H9 (cell line): Measurements from ENCODE around the gene MTO1. TPM values are rescaled to one million over a fixed set of nuclear protein-coding genes. Genes with fewer than 3 reads are reported as not detected.

Experiments
- DNase-seq: peaks from one replicate; pipeline ENCODE4 v3.0.0-alpha.2; 2017
- H2AFZ ChIP-seq: one replicate; pipeline ENCODE4 v1.6.1; 2013; ENCODE audit warnings: mild to moderate bottlenecking, low read length, control low read depth, moderate library complexity
- H2AK5ac ChIP-seq: 2 replicates; pipeline ENCODE4 v1.6.1; 2013; ENCODE audit warnings: low read length, control low read depth, mixed read lengths; ENCODE audit not compliant: insufficient read length
- H2BK120ac ChIP-seq: one replicate; pipeline ENCODE4 v1.6.1; 2013; ENCODE audit warnings: low read depth, mild to moderate bottlenecking, low read length, control low read depth, inconsistent platforms; ENCODE audit not compliant: poor library complexity, severe bottlenecking
- H2BK12ac ChIP-seq: 2 replicates; pipeline ENCODE4 v1.6.1; 2013; ENCODE audit warnings: low read length, control low read depth, mixed read lengths, low read depth; ENCODE audit not compliant: insufficient read length
- H2BK15ac ChIP-seq: 2 replicates; pipeline ENCODE4 v1.6.1; 2013; ENCODE audit warnings: low read depth, low read length, control low read depth
- H2BK20ac ChIP-seq: one replicate; pipeline ENCODE4 v1.6.1; 2013; ENCODE audit warnings: low read depth, mild to moderate bottlenecking, low read length, control low read depth, inconsistent platforms; ENCODE audit not compliant: poor library complexity, severe bottlenecking
- H2BK5ac ChIP-seq: 2 replicates; pipeline ENCODE4 v1.6.1; 2013; ENCODE audit warnings: low read length, control low read depth, mixed read lengths; ENCODE audit not compliant: insufficient read length
- H3K14ac ChIP-seq: 2 replicates; pipeline ENCODE4 v1.6.1; 2013; ENCODE audit warnings: low read length, control low read depth; ENCODE audit not compliant: insufficient read depth
- H3K18ac ChIP-seq: 2 replicates; pipeline ENCODE4 v1.6.1; 2013; ENCODE audit warnings: low read depth, mild to moderate bottlenecking, mixed read lengths, low read length, control low read depth; ENCODE audit not compliant: insufficient read length
- H3K23ac ChIP-seq: 2 replicates; pipeline ENCODE4 v1.6.1; 2013; ENCODE audit warnings: low read length, control low read depth, mixed read lengths, low read depth; ENCODE audit not compliant: insufficient read length
- H3K23me2 ChIP-seq: 2 replicates; pipeline ENCODE4 v1.6.1; 2013; ENCODE audit warnings: low read depth, mild to moderate bottlenecking, mixed read lengths, low read length, control low read depth; ENCODE audit not compliant: insufficient read length, poor library complexity, severe bottlenecking
- H3K27ac ChIP-seq: 2 replicates; pipeline ENCODE4 v1.5.1; 2013; ENCODE audit warnings: low read length, control low read depth, mixed read lengths, low read depth; ENCODE audit not compliant: insufficient read length
- H3K27me3 ChIP-seq: 2 replicates; pipeline ENCODE4 v1.6.1; 2013; ENCODE audit warnings: low read length, control low read depth, inconsistent platforms; ENCODE audit not compliant: insufficient read depth
- H3K4ac ChIP-seq: 2 replicates; pipeline ENCODE4 v1.6.1; 2013; ENCODE audit warnings: low read depth, mild to moderate bottlenecking, control low read depth, inconsistent platforms, low read length, moderate library complexity
- H3K4me1 ChIP-seq: 2 replicates; pipeline ENCODE4 v1.6.1; 2013; ENCODE audit warnings: low read length, control low read depth, inconsistent platforms; ENCODE audit not compliant: insufficient read depth
- H3K4me2 ChIP-seq: 2 replicates; pipeline ENCODE4 v1.6.1; 2013; ENCODE audit warnings: low read length, control low read depth, mixed read lengths; ENCODE audit not compliant: insufficient read length, insufficient read depth
- H3K56ac ChIP-seq: 2 replicates; pipeline ENCODE4 v1.6.1; 2013; ENCODE audit warnings: low read depth, mild to moderate bottlenecking, mixed read lengths, low read length, control low read depth; ENCODE audit not compliant: insufficient read length
- H3K79me1 ChIP-seq: 2 replicates; pipeline ENCODE4 v1.6.1; 2013; ENCODE audit warnings: low read depth, mild to moderate bottlenecking, moderate library complexity, low read length, control low read depth, inconsistent platforms; ENCODE audit not compliant: insufficient read depth, poor library complexity, severe bottlenecking
- H3K79me2 ChIP-seq: 2 replicates; pipeline ENCODE4 v1.6.1; 2013; ENCODE audit warnings: low read length, control low read depth, inconsistent platforms; ENCODE audit not compliant: insufficient read depth
- H3K9ac ChIP-seq: 2 replicates; pipeline ENCODE4 v1.6.1; 2013; ENCODE audit warnings: low read length, control low read depth, mixed read lengths; ENCODE audit not compliant: insufficient read length; ENCODE audit errors: extremely low read depth
- H3K9me3 ChIP-seq: one replicate; pipeline ENCODE4 v1.6.1; 2013; ENCODE audit warnings: low read depth, low read length, inconsistent platforms; ENCODE audit not compliant: control insufficient read depth
- H3T11ph ChIP-seq: one replicate; pipeline ENCODE4 v1.6.1; 2013; ENCODE audit warnings: mild to moderate bottlenecking, low read length, control low read depth, inconsistent platforms
- H4K20me1 ChIP-seq: one replicate; pipeline ENCODE4 v1.6.1; 2013; ENCODE audit not compliant: control insufficient read depth, insufficient read length, insufficient read depth
- H4K5ac ChIP-seq: 2 replicates; pipeline ENCODE4 v1.6.1; 2013; ENCODE audit warnings: low read depth, mild to moderate bottlenecking, mixed read lengths, low read length, control low read depth; ENCODE audit not compliant: insufficient read length
- H4K8ac ChIP-seq: replicated peaks from 2 replicates; pipeline ENCODE4 v1.6.1; 2013; ENCODE audit warnings: low read length, control low read depth, mixed read lengths, low read depth; ENCODE audit not compliant: insufficient read length
- H4K91ac ChIP-seq: 2 replicates; pipeline ENCODE4 v1.6.1; 2013; ENCODE audit warnings: low read depth, mild to moderate bottlenecking, moderate library complexity, mixed read lengths, low read length, control low read depth; ENCODE audit not compliant: insufficient read length
- H3K27ac Mint-ChIP-seq, 3 experiments: 2 replicates in 2 of 3; 3 replicates in 1 of 3; pipeline ENCODE4 v1.8.0; 2020 to 2021; ENCODE audit warnings: mixed read lengths in 3 of 3, mild to moderate bottlenecking in 1 of 3, moderate library complexity in 1 of 3
- H3K27me3 Mint-ChIP-seq: 2 replicates; pipeline ENCODE4 v1.8.0; 2021; ENCODE audit warnings: low read depth, mild to moderate bottlenecking, moderate library complexity, mixed read lengths
- H3K36me3 Mint-ChIP-seq, 3 experiments: 2 replicates in 2 of 3; 3 replicates in 1 of 3; pipeline ENCODE4 v1.8.0; 2020 to 2021; ENCODE audit warnings: low read depth in 3 of 3, mixed read lengths in 3 of 3; ENCODE audit not compliant: insufficient read depth in 1 of 3
- H3K4me1 Mint-ChIP-seq, 2 experiments: 2 replicates each; pipeline ENCODE4 v1.8.0; 2020; ENCODE audit warnings: mixed read lengths in 2 of 2
- H3K4me3 Mint-ChIP-seq, 2 experiments: 2 replicates in 1 of 2; 3 replicates in 1 of 2; pipeline ENCODE4 v1.8.0; 2020 to 2021; ENCODE audit warnings: mild to moderate bottlenecking in 2 of 2, mixed read lengths in 2 of 2, moderate library complexity in 1 of 2
- H3K9me3 Mint-ChIP-seq, 2 experiments: 2 replicates in 1 of 2; 3 replicates in 1 of 2; pipeline ENCODE4 v1.8.0; 2020; ENCODE audit warnings: mild to moderate bottlenecking in 2 of 2, mixed read lengths in 2 of 2, moderate library complexity in 1 of 2
- CTCF ChIP-seq: fragments of 200-600 bp; sonication (generic); conservative IDR thresholded peaks from 3 replicates; pipeline ENCODE4 v1.8.0; 2021; ENCODE audit warnings: antibody characterized with exemption, mild to moderate bottlenecking
- WGBS: extraction: QIAGEN DNeasy Blood & Tissue Kit; methylation state at CpG from one replicate; pipeline ENCODE4 v1.1.7; 2013; ENCODE audit warnings: missing lambda C conversion rate, low lambda C conversion rate, mixed read lengths; ENCODE audit not compliant: insufficient read length; ENCODE audit errors: extremely low coverage; 5-methylcytosine and 5-hydroxymethylcytosine counted together
- total RNA-seq: library from RNA; stranded (reverse); gene quantifications from 2 replicates; pipeline ENCODE4 v1.2.1, GENCODE V29; 2021

MTO1 gene
- total RNA-seq, 1 experiment from 2014 or later, result 27.8 TPM

GRCh38 chr6:73547036-73547435 lies 85.5 kb downstream of the MTO1 start:
- Mint-ChIP-seq H3K27me3 (no peaks in the 10 kb centered on the region), H3K36me3 (no peaks in the 10 kb centered on the region), H3K4me1 (0 out of 4 replicates have a peak, but pooled peaks cover 0 to 3% of the 10 kb centered on the region in 2 experiments), H3K4me3 (no peak overlapping the region), H3K9me3 (no peaks in the 10 kb centered on the region; a peak in 2 of 5 replicates), H3K27ac (0 out of 7 replicates have a peak overlapping the region, but pooled peaks of 1 of the 3 experiments have one; percentile 34)
- H3K23me2 ChIP-seq, result no peaks in the 10 kb centered on the region
- no peak overlapping the region for H3K27ac ChIP-seq
- no peak for TF ChIP-seq CTCF
- H3K79me1 ChIP-seq, result no peaks in the 10 kb centered on the region
- H4K8ac ChIP-seq, result no peak overlapping the region
- H4K5ac ChIP-seq, result no peak overlapping the region
- H3K27me3 ChIP-seq, result no peaks in the 10 kb centered on the region
- no peak overlapping the region for H2BK12ac ChIP-seq
- no peak overlapping the region for H2BK15ac ChIP-seq
- no peak overlapping the region for H3T11ph ChIP-seq
- no peaks in the 10 kb centered on the region for H3K4me1 ChIP-seq
- H3K18ac ChIP-seq, result no peak overlapping the region
- H2AFZ ChIP-seq, result no peak overlapping the region
- no peak overlapping the region for H4K91ac ChIP-seq
- no peak overlapping the region for H3K56ac ChIP-seq
- no peak overlapping the region for H2AK5ac ChIP-seq
- no peak overlapping the region for H3K23ac ChIP-seq
- H2BK5ac ChIP-seq, result no peak overlapping the region
- H3K4me2 ChIP-seq, result no peak overlapping the region
- no peak overlapping the region for H3K14ac ChIP-seq
- DNase-seq, result no peak
- H3K9ac ChIP-seq, result no peak overlapping the region
- no peak overlapping the region for H2BK120ac ChIP-seq
- no peak overlapping the region for H2BK20ac ChIP-seq
- H3K9me3 ChIP-seq, result no peaks in the 10 kb centered on the region
- H3K79me2 ChIP-seq, result no peaks in the 10 kb centered on the region
- WGBS, result no CpG with 5 or more reads among the region's 1 CpG
- H3K4ac ChIP-seq, result no peak overlapping the region
- no peaks in the 10 kb centered on the region for H4K20me1 ChIP-seq
